PFSK-1 (cell line): ENCODE measurements around the gene HSD17B7.

Experiments
- FOXP2 ChIP-seq: optimal IDR thresholded peaks from 2 replicates; pipeline ENCODE3; 2011; ENCODE audit warnings: borderline replicate concordance, control low read depth, inconsistent platforms; ENCODE audit not compliant: insufficient read depth; ENCODE audit errors: extremely low read length, extremely low read depth
- POLR2AphosphoS5 ChIP-seq: IDR thresholded peaks from 2 replicates; pipeline ENCODE4 v1.6.1; 2012; ENCODE audit warnings: low read depth, mild to moderate bottlenecking, control low read depth, low read length, moderate library complexity
- SIN3A ChIP-seq: IDR thresholded peaks from 2 replicates; pipeline ENCODE4 v1.6.1; 2012; ENCODE audit warnings: mild to moderate bottlenecking, low read length, moderate library complexity, borderline replicate concordance; ENCODE audit not compliant: insufficient read depth
- TAF1 ChIP-seq: IDR thresholded peaks from 2 replicates; pipeline ENCODE4 v1.6.1; 2012; ENCODE audit warnings: low read length, control low read depth, borderline replicate concordance; ENCODE audit not compliant: insufficient read depth
- TF ChIP-seq, protein P1 (sequence below), 2 experiments: IDR thresholded peaks; 2 replicates each; pipeline versions ENCODE4 v1.6.1 to v1.8.0; 2011 to 2012; ENCODE audit warnings: low read depth in 2 of 2, low read length in 2 of 2, control low read depth in 1 of 2, inconsistent platforms in 1 of 2, mild to moderate bottlenecking in 1 of 2, moderate library complexity in 1 of 2; ENCODE audit not compliant: insufficient read depth in 1 of 2

DNA sequence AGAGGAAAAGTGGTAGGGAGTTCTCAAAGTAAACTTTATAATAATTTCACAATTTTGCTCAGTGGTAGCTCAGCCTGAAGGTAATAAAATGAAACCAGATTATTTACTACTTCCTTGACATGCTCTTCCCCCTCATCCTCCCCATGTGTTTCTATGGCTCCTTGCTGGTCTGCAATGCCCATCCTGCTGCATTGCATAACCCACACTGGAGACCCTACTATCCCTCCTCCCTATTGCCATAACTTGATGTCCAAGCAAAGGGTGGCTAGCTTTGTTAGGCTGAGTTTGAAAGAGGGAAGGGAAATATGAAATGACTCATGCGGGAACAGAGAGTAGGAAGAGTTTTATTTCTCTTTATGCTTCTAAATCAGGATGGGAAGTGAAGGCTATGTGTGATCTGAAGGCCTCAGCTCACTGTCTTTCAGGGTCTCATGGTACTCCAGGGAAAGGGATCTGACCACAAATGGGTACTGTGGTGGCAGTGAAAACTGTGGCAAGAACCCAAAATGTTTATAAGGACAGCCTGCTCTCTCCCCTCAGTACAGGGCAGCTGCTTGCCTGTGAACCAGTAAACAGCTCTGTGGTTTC, 36.4 kb upstream of the HSD17B7 start:
- no peak for TF ChIP-seq POLR2AphosphoS5
- TF ChIP-seq FOXP2 = no peak
- TF ChIP-seq, protein P1, sequence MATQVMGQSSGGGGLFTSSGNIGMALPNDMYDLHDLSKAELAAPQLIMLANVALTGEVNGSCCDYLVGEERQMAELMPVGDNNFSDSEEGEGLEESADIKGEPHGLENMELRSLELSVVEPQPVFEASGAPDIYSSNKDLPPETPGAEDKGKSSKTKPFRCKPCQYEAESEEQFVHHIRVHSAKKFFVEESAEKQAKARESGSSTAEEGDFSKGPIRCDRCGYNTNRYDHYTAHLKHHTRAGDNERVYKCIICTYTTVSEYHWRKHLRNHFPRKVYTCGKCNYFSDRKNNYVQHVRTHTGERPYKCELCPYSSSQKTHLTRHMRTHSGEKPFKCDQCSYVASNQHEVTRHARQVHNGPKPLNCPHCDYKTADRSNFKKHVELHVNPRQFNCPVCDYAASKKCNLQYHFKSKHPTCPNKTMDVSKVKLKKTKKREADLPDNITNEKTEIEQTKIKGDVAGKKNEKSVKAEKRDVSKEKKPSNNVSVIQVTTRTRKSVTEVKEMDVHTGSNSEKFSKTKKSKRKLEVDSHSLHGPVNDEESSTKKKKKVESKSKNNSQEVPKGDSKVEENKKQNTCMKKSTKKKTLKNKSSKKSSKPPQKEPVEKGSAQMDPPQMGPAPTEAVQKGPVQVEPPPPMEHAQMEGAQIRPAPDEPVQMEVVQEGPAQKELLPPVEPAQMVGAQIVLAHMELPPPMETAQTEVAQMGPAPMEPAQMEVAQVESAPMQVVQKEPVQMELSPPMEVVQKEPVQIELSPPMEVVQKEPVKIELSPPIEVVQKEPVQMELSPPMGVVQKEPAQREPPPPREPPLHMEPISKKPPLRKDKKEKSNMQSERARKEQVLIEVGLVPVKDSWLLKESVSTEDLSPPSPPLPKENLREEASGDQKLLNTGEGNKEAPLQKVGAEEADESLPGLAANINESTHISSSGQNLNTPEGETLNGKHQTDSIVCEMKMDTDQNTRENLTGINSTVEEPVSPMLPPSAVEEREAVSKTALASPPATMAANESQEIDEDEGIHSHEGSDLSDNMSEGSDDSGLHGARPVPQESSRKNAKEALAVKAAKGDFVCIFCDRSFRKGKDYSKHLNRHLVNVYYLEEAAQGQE (IDR thresholded peaks at IDR 0.05; ENCODE audit: insufficient read depth in 1 of 2, low read depth in 2 of 2, low read length in 2 of 2) = no peak
- TF ChIP-seq TAF1 = no peak
- TF ChIP-seq SIN3A = no peak
